CD4-positive, alpha-beta T cell treated with Interleukin-15 for 4 hours (primary cell): ENCODE results near the gene ADAM8.
A peak's percentile ranks its signal among the peaks of the same experiment; 100 is the strongest.
"Not testable (repeated sequence)": the region's sequence is repeated elsewhere in the genome, so short reads cannot be mapped to it uniquely, and the experiment has no call there.

Source experiments
- DNase-seq: peaks from one replicate; pipeline ENCODE4 v3.0.0-alpha.2; 2020; ENCODE audit warnings: low spot score

Gene ADAM8

GRCh38 chr10:133231244-133231945, 45.3 kb downstream of the ADAM8 start:
- no peak for DNase-seq

- no peak for DNase-seq
Observed at GRCh38 chr10:133230387-133231195, 46.1 kb downstream of the ADAM8 start.

GRCh38 chr10:133230044-133230361, 46.7 kb downstream of the ADAM8 start, which contains the start of gene UTF1:
Gene UTF1 (plus strand): TSS chr10:133230217. CDS start chr10:133230289, 72 bp downstream.
- DNase-seq, result no peak

GRCh38 chr10:133229265-133230043, 47.2 kb downstream of the ADAM8 start:
- DNase-seq, result no peak

- DNase-seq, result no peak
Observed at GRCh38 chr10:133227256-133227655, 49.4 kb downstream of the ADAM8 start.

GRCh38 chr10:133226251-133226808, 50.3 kb downstream of the ADAM8 start:
- DNase-seq, result no peak

GRCh38 chr10:133225707-133226191, 50.9 kb downstream of the ADAM8 start:
- peak; percentile 21 for DNase-seq

- no peak for DNase-seq
Observed at GRCh38 chr10:133224756-133225372, 51.8 kb downstream of the ADAM8 start.

- no peak for DNase-seq
Observed at GRCh38 chr10:133224076-133224475, 52.6 kb downstream of the ADAM8 start.

GRCh38 chr10:133221756-133222155, 54.9 kb downstream of the ADAM8 start:
- DNase-seq, result not testable (repeated sequence)

GRCh38 chr10:133221331-133221730, 55.3 kb downstream of the ADAM8 start:
- DNase-seq, result no peak

GRCh38 chr10:133219782-133220181, 56.9 kb downstream of the ADAM8 start:
- no peak for DNase-seq

GRCh38 chr10:133218891-133219290, 57.8 kb downstream of the ADAM8 start:
- no peak for DNase-seq

GRCh38 chr10:133217800-133218589, 58.7 kb downstream of the ADAM8 start:
- DNase-seq, result no peak

GRCh38 chr10:133216776-133217175, 59.9 kb downstream of the ADAM8 start:
- DNase-seq, result no peak

GRCh38 chr10:133215586-133215985, 61.1 kb downstream of the ADAM8 start:
- DNase-seq, result no peak

- DNase-seq, result no peak
Observed at GRCh38 chr10:133214468-133215410, 61.9 kb downstream of the ADAM8 start.

- no peak for DNase-seq
Observed at GRCh38 chr10:133213641-133214467, 62.8 kb downstream of the ADAM8 start.
